ENCODE measurements around the gene ADAM10.

GRCh38 chr15:58546635-58547627 lies 202.6 kb downstream of the ADAM10 start:
- no peak for TF ChIP-seq POLR2A (IDR thresholded peaks at IDR 0.05)
- TF ChIP-seq POLR2AphosphoS5 (IDR thresholded peaks at IDR 0.05): no peak
